Kidney (tissue), 14 donors: ENCODE data around the gene LCN6. TPM values are rescaled to one million over a fixed set of nuclear protein-coding genes. Genes with fewer than 3 reads are reported as not detected.

ENCODE experiments used
- DNase-seq, 5 donors: peaks; one replicate each; pipeline ENCODE4 v3.0.0-alpha.2; 2013 to 2020
- FAIRE-seq: peaks from 2 replicates; lab custom pipeline; 2012; peaks lifted over from hg19 to GRCh38; lab: Jason Lieb, UNC
- H3K27ac ChIP-seq, 2 donors: one replicate each; pipeline ENCODE4 v1.7.0; 2013; ENCODE audit warnings: low read depth in 2 of 2, low read length in 2 of 2, inconsistent platforms in 1 of 2
- H3K27me3 ChIP-seq: one replicate; pipeline ENCODE4 v1.7.1; 2013; ENCODE audit warnings: low read length, inconsistent platforms; ENCODE audit not compliant: control insufficient read depth, insufficient read depth
- H3K36me3 ChIP-seq, 3 donors: one replicate each; pipeline versions ENCODE4 v1.7.0 to v1.7.1; 2013; ENCODE audit warnings: low read length in 3 of 3, control low read depth in 1 of 3, inconsistent platforms in 1 of 3; ENCODE audit not compliant: insufficient read depth in 3 of 3, control insufficient read depth in 2 of 3
- H3K4me1 ChIP-seq, 3 donors: one replicate each; pipeline versions ENCODE4 v1.7.0 to v1.7.1; 2013; ENCODE audit warnings: low read length in 3 of 3, inconsistent platforms in 1 of 3, low read depth in 1 of 3; ENCODE audit not compliant: control insufficient read depth in 2 of 3, insufficient read depth in 2 of 3
- H3K4me3 ChIP-seq, 3 donors: one replicate each; pipeline versions ENCODE4 v1.7.0 to v1.8.1; 2013; ENCODE audit warnings: low read length in 3 of 3, control low read depth in 1 of 3, inconsistent platforms in 1 of 3
- H3K9ac ChIP-seq, 3 donors: one replicate each; pipeline versions ENCODE4 v1.7.0 to v1.7.1; 2013; ENCODE audit warnings: low read length in 3 of 3, control low read depth in 1 of 3, inconsistent platforms in 1 of 3
- H3K9me3 ChIP-seq, 3 donors: one replicate each; pipeline versions ENCODE4 v1.7.0 to v1.7.1; 2013; ENCODE audit warnings: low read length in 3 of 3, control low read depth in 1 of 3, inconsistent platforms in 1 of 3; ENCODE audit not compliant: control insufficient read depth in 2 of 3, insufficient read depth in 1 of 3
- CTCF ChIP-seq: IDR thresholded peaks from 3 replicates; pipeline ENCODE4 v1.5.1; 2012; ENCODE audit warnings: mild to moderate bottlenecking, moderate library complexity, borderline replicate concordance; ENCODE audit not compliant: insufficient read depth; ENCODE audit errors: extremely low read depth
- intact Hi-C: fragments of 100-400 bp; cut with DNase I; formaldehyde crosslinking; loops from one replicate; pipeline ENCODE4 v1.11.1; 2022
- polyA plus RNA-seq: library from polyadenylated mRNA; stranded (reverse); fragments of 350-450 nt; fragmentation: Illumina TruSeq; extraction: RNeasy Lipid Tissue Mini Kit (QIAGEN cat#74804); gene quantifications from one replicate; pipeline ENCODE4 v1.2.3, GENCODE V29; 2014; ENCODE audit warnings: low read depth, low replicate concordance; ENCODE audit not compliant: insufficient read depth
- total RNA-seq: library from RNA; stranded (reverse); fragmentation: NEBNext Ultra II Directional; extraction: Animal tissue kit (Norgen Biotek cat#: 25700); gene quantifications from one replicate; pipeline ENCODE4 v1.2.1, GENCODE V29; 2021
- donor health status: control.
- donor health status: control.
- donor health status: control.
- donor health status: control.
- donor health status: control.
- donor health status: DM: yes; HTN: yes; CAD: no.
- donor health status: Normal renal cell carcinoma (clear cell type).

LCN6 gene
- total and polyA plus RNA-seq, 2 donors from 2014 or later = 16.0 TPM; not detected in 1

- H3K9me3 ChIP-seq = no peaks in the 10 kb centered on the region
- H3K4me1 ChIP-seq = peaks cover 0 to 6% (median 0%) of the 10 kb centered on the region in 3 donors
- no peak overlapping the region for H3K4me3 ChIP-seq
- intact Hi-C loops = no loop called here
- no peaks in the 10 kb centered on the region for H3K36me3 ChIP-seq
- no peak overlapping the region for H3K27ac ChIP-seq
- FAIRE-seq (no peak), DNase-seq (peak in 3 of 5 donors; percentile 42 to 66 (median 51))
- H3K9ac ChIP-seq = no peak overlapping the region
- no peak for TF ChIP-seq CTCF
- no peaks in the 10 kb centered on the region for H3K27me3 ChIP-seq
Observed at GRCh38 chr9:136732444-136733178, 15.7 kb downstream of the LCN6 start.

GRCh38 chr9:136729926-136730325, 18.4 kb downstream of the LCN6 start:
- Histone ChIP-seq H3K4me3 (no peak overlapping the region), H3K36me3 (peaks cover 4 to 14% (median 6%) of the 10 kb centered on the region in 3 donors), H3K27ac (no peak overlapping the region), H3K9me3 (no peaks in the 10 kb centered on the region), H3K9ac (no peak overlapping the region), H3K27me3 (no peaks in the 10 kb centered on the region), H3K4me1 (peaks cover 0 to 24% (median 10%) of the 10 kb centered on the region in 3 donors)
- no peak for DNase-seq
- intact Hi-C loops = no loop called here
- FAIRE-seq = no peak
- TF ChIP-seq CTCF = no peak

- Histone ChIP-seq H3K27ac (no peak overlapping the region), H3K9ac (no peak overlapping the region), H3K36me3 (peaks cover 4 to 21% (median 6%) of the 10 kb centered on the region in 3 donors), H3K4me3 (peak overlapping the region in 1 of 3 donors; percentile 98), H3K27me3 (no peaks in the 10 kb centered on the region), H3K4me1 (peaks cover 0 to 24% (median 10%) of the 10 kb centered on the region in 3 donors), H3K9me3 (no peaks in the 10 kb centered on the region)
- no peak for FAIRE-seq
- intact Hi-C loops = no loop called here
- no peak for TF ChIP-seq CTCF
- peak in 2 of 5 donors; percentile 51 to 74 for DNase-seq
Observed at GRCh38 chr9:136729144-136729543, 19.2 kb downstream of the LCN6 start.
